GM21576 (cell line): Measurements from ENCODE around the gene FOXR1.

ENCODE experiments used
- ATAC-seq: cut with Tn5 transposase; IDR thresholded peaks from one replicate; pipeline ENCODE4 v1.9.1; 2021; ENCODE audit warnings: mild to moderate bottlenecking, moderate library complexity; ENCODE audit not compliant: unreplicated experiment

FOXR1 gene

GRCh38 chr11:119025099-119025473 lies 53.5 kb downstream of the FOXR1 start:
- ATAC-seq, result no peak

- no peak for ATAC-seq
Measured at GRCh38 chr11:119025541-119025940, 54.0 kb downstream of the FOXR1 start.

GRCh38 chr11:119025978-119026766 lies 54.6 kb downstream of the FOXR1 start:
- no peak for ATAC-seq

- ATAC-seq, result no peak
Measured at GRCh38 chr11:119026970-119027369, 55.4 kb downstream of the FOXR1 start.

GRCh38 chr11:119027561-119028345 lies 56.2 kb downstream of the FOXR1 start:
- no peak for ATAC-seq

- no peak for ATAC-seq
Measured at GRCh38 chr11:119028346-119029068, 56.9 kb downstream of the FOXR1 start.

- no peak for ATAC-seq
Measured at GRCh38 chr11:119029069-119029339, 57.4 kb downstream of the FOXR1 start.

- ATAC-seq, result peak; percentile 7
Measured at GRCh38 chr11:119029340-119030028, 57.9 kb downstream of the FOXR1 start.

- peak; percentile 19 for ATAC-seq
Measured at GRCh38 chr11:119030029-119030328, 58.4 kb downstream of the FOXR1 start.

- peak; percentile 89 for ATAC-seq
Measured at GRCh38 chr11:119030329-119031047, 58.9 kb downstream of the FOXR1 start, which contains the start of gene SLC37A4. SLC37A4 (minus strand) TSS chr11:119030877.
